ENCODE measurements around the gene CTBS.
"Not testable (repeated sequence)": the region's sequence is repeated elsewhere in the genome, so short reads cannot be mapped to it uniquely, and the experiment has no call there.

Gene CTBS
- long read RNA-seq, donor 1, full-length matches to known transcripts, result 5 of 5 reads
- long read RNA-seq, donor 1, partial matches to known transcripts, result 0 of 5 reads
- long read RNA-seq, donor 1, other reads (novel, unspliced or antisense), result 0 of 5 reads
- long read RNA-seq, donor 2, full-length matches to known transcripts, result 10 of 10 reads
- long read RNA-seq, donor 2, partial matches to known transcripts, result 0 of 10 reads
- long read RNA-seq, donor 2, other reads (novel, unspliced or antisense), result 0 of 10 reads
- long read RNA-seq, donor 3, full-length matches to known transcripts, result 7 of 7 reads
- long read RNA-seq, donor 3, partial matches to known transcripts, result 0 of 7 reads
- long read RNA-seq, donor 3, other reads (novel, unspliced or antisense), result 0 of 7 reads
- long read RNA-seq, donor 4, full-length matches to known transcripts, result 6 of 6 reads
- long read RNA-seq, donor 4, partial matches to known transcripts, result 0 of 6 reads
- long read RNA-seq, donor 4, other reads (novel, unspliced or antisense), result 0 of 6 reads
- long read RNA-seq, donor 5, full-length matches to known transcripts, result 4 of 4 reads
- long read RNA-seq, donor 5, partial matches to known transcripts, result 0 of 4 reads
- long read RNA-seq, donor 5, other reads (novel, unspliced or antisense), result 0 of 4 reads
- long read RNA-seq, donor 6, full-length matches to known transcripts, result 5 of 5 reads
- long read RNA-seq, donor 6, partial matches to known transcripts, result 0 of 5 reads
- long read RNA-seq, donor 6, other reads (novel, unspliced or antisense), result 0 of 5 reads
- long read RNA-seq, donor 7, full-length matches to known transcripts, result 16 of 16 reads
- long read RNA-seq, donor 7, partial matches to known transcripts, result 0 of 16 reads
- long read RNA-seq, donor 7, other reads (novel, unspliced or antisense), result 0 of 16 reads
- long read RNA-seq, donor 8, full-length matches to known transcripts, result 8 of 8 reads
- long read RNA-seq, donor 8, partial matches to known transcripts, result 0 of 8 reads
- long read RNA-seq, donor 8, other reads (novel, unspliced or antisense), result 0 of 8 reads

- peak; percentile 93 for DNase-seq
These were observed at the start of gene CTBS for GRCh38 chr1:84573967-84574842. Gene CTBS (minus strand): TSS chr1:84574440. CDS start chr1:84574415, 25 bp downstream.

GRCh38 chr1:84621553-84621952 lies 47.3 kb upstream of the CTBS start:
- no peak for DNase-seq

- peak; percentile 94 for DNase-seq
These were observed 46.6 kb upstream of the CTBS start for GRCh38 chr1:84620720-84621313.

- DNase-seq, result no peak
These were observed 45.3 kb upstream of the CTBS start for GRCh38 chr1:84619383-84620102.

- no peak for DNase-seq
These were observed 43.1 kb upstream of the CTBS start for GRCh38 chr1:84617349-84617748.

GRCh38 chr1:84615790-84616189 lies 41.5 kb upstream of the CTBS start:
- no peak for DNase-seq

GRCh38 chr1:84613887-84614286 lies 39.6 kb upstream of the CTBS start:
- no peak for DNase-seq

- no peak for DNase-seq
These were observed 38.8 kb upstream of the CTBS start for GRCh38 chr1:84613026-84613425.

GRCh38 chr1:84611796-84612195 lies 37.6 kb upstream of the CTBS start:
- DNase-seq, result no peak

- DNase-seq, result no peak
These were observed 36.9 kb upstream of the CTBS start for GRCh38 chr1:84611091-84611490.

GRCh38 chr1:84606977-84607376 lies 32.7 kb upstream of the CTBS start:
- DNase-seq, result no peak

GRCh38 chr1:84605157-84605556 lies 30.9 kb upstream of the CTBS start:
- DNase-seq, result no peak

- DNase-seq, result no peak
These were observed 29.9 kb upstream of the CTBS start for GRCh38 chr1:84603941-84604830.

- DNase-seq, result no peak
These were observed 29.0 kb upstream of the CTBS start for GRCh38 chr1:84603223-84603622.

GRCh38 chr1:84600796-84601195 lies 26.6 kb upstream of the CTBS start:
- no peak for DNase-seq

- no peak for DNase-seq
These were observed 24.9 kb upstream of the CTBS start for GRCh38 chr1:84598846-84599741.

- no peak for DNase-seq
These were observed 24.2 kb upstream of the CTBS start for GRCh38 chr1:84598418-84598817.

- no peak for DNase-seq
These were observed 22.8 kb upstream of the CTBS start for GRCh38 chr1:84597011-84597410.

GRCh38 chr1:84594959-84595358 lies 20.7 kb upstream of the CTBS start:
- not testable (repeated sequence) for DNase-seq
